ENCODE measurements around the gene BRD3OS. TPM values are rescaled to one million over a fixed set of nuclear protein-coding genes. Genes with fewer than 3 reads are reported as not detected.

The BRD3OS gene
- total RNA-seq, 1 donor from 2014 or later, result 31.6 TPM

DNA sequence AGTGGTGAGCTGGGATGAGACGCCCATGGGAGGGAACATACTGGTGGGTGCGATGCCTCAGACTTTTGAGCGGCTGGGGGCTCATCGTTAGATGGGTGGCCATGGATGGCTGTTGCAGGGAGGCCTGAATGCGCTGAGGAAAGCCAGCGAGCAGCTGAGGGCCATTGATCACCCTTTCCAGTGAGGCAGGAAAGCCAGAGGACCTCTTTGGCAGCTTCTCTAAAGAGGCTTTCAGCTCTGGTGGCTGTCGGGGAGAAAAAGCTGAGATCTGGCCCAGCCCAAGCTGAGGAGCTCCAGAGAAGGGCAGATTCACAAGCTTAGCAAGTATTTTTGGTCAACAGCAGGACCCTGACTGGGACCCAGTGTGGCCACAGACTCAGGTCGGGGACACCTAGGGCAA lies 19.9 kb upstream of the BRD3OS start:
- Mint-ChIP-seq H3K9me3 (ENCODE audit: unreplicated experiment) (peaks cover 6% of the 10 kb centered on the region), H3K36me3 (ENCODE audit: unreplicated experiment) (no peaks in the 10 kb centered on the region), H3K27me3 (ENCODE audit: unreplicated experiment) (peaks cover 10% of the 10 kb centered on the region), H3K4me3 (ENCODE audit: unreplicated experiment) (no peak overlapping the region), H3K4me1 (ENCODE audit: low read depth, unreplicated experiment) (no peaks in the 10 kb centered on the region), H3K27ac (ENCODE audit: unreplicated experiment) (no peak overlapping the region)
- TF ChIP-seq, protein P1, sequence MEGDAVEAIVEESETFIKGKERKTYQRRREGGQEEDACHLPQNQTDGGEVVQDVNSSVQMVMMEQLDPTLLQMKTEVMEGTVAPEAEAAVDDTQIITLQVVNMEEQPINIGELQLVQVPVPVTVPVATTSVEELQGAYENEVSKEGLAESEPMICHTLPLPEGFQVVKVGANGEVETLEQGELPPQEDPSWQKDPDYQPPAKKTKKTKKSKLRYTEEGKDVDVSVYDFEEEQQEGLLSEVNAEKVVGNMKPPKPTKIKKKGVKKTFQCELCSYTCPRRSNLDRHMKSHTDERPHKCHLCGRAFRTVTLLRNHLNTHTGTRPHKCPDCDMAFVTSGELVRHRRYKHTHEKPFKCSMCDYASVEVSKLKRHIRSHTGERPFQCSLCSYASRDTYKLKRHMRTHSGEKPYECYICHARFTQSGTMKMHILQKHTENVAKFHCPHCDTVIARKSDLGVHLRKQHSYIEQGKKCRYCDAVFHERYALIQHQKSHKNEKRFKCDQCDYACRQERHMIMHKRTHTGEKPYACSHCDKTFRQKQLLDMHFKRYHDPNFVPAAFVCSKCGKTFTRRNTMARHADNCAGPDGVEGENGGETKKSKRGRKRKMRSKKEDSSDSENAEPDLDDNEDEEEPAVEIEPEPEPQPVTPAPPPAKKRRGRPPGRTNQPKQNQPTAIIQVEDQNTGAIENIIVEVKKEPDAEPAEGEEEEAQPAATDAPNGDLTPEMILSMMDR (IDR thresholded peaks at IDR 0.05; ENCODE audit: partially characterized antibody, unreplicated experiment), result no peak
- no peak for DNase-seq

DNA sequence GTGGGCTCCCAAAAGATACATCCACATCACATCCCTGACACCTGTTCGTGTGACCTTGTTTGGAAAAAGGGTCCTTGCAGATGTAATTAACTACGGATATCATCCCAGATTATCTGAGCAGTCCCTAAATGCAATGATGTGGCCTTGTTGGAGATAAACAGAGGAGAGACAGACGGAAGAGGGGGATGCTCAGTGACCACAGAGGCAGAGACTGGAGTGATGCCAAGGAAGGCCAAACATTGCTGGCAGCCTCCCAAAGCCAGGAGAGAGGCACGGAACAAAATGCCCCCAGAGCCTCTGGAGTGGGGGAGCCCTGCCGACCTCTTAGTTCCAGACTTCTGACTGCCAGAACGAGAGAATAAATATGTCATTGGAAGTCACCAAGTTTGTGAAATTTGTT lies 18.1 kb upstream of the BRD3OS start:
- TF ChIP-seq, protein P1 (IDR thresholded peaks at IDR 0.05; ENCODE audit: partially characterized antibody, unreplicated experiment), result no peak
- Mint-ChIP-seq H3K9me3 (ENCODE audit: unreplicated experiment) (peaks cover 13% of the 10 kb centered on the region), H3K27ac (ENCODE audit: unreplicated experiment) (no peak overlapping the region), H3K36me3 (ENCODE audit: unreplicated experiment) (no peaks in the 10 kb centered on the region), H3K4me1 (ENCODE audit: low read depth, unreplicated experiment) (no peaks in the 10 kb centered on the region), H3K4me3 (ENCODE audit: unreplicated experiment) (no peak overlapping the region), H3K27me3 (ENCODE audit: unreplicated experiment) (peaks cover 12% of the 10 kb centered on the region)
- DNase-seq, result no peak

DNA sequence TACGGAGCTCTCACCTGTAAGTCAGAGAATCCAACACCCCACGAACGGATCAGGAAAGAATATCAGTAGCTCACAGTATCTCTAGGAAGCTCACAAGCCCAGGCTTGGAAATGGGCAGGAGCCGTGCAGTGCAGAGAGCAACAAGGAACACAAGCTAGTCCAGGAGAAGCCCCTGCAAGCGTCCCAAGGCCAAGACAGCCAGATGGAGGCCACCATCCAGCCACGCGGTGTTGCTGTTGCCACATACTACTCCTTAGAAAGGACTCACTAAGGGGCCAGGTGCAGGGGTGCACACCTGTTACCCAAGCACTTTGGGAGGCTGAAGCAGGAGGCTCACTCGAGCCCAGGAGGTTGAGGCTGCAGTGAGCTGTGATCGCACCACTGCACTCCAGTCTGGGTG lies 17.7 kb upstream of the BRD3OS start:
- H3K36me3 Mint-ChIP-seq (ENCODE audit: unreplicated experiment), result no peaks in the 10 kb centered on the region
- no peaks in the 10 kb centered on the region for H3K4me1 Mint-ChIP-seq (ENCODE audit: low read depth, unreplicated experiment)
- H3K27ac Mint-ChIP-seq (ENCODE audit: unreplicated experiment), result no peak overlapping the region
- peaks cover 12% of the 10 kb centered on the region for H3K9me3 Mint-ChIP-seq (ENCODE audit: unreplicated experiment)
- TF ChIP-seq, protein P1 (IDR thresholded peaks at IDR 0.05; ENCODE audit: partially characterized antibody, unreplicated experiment), result no peak
- H3K4me3 Mint-ChIP-seq (ENCODE audit: unreplicated experiment), result no peak overlapping the region
- DNase-seq, result no peak
- H3K27me3 Mint-ChIP-seq (ENCODE audit: unreplicated experiment), result peaks cover 12% of the 10 kb centered on the region

DNA sequence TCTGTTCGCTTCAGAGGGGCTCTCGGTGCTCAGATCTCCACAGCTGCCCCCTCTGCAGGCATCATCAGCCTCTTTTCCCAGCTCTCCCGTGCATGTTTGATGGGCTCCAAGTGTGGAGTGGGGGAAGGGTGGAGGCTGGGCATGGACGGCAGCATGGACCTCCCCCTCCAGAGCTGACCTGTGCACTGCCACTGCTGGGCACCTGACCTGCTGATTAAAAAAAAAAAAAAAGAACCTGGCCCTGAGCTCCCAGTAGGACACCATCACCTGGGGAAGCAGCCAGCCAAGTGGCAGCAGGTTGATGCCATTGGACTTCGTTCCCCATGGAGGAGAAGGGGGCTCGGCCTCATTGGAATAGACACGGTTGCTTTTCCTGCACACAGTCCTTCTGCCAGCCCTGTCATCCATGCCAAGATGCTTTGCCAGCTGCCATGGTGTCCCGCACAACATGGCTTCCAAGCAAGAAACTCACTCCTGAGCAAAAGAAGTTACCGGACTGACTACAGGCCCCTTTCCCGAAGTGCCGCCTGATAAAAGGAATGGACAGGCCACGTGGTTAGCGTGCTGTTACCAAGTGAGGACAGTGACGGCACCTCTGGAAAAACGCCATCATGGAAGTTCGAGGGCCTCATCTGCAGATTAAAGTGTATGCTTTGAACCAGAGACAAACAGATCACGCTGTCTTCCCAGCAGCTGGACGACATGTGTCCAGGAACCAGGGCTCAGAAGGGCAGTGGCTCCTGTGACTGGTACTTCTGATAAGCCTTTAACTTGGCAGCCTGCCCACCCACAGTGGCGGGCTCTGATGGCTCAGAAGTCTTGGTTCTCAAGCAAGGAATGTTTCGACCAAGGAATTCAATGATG lies 14.7 kb upstream of the BRD3OS start:
- Mint-ChIP-seq H3K9me3 (ENCODE audit: unreplicated experiment) (peaks cover 20% of the 10 kb centered on the region), H3K27ac (ENCODE audit: unreplicated experiment) (no peak overlapping the region), H3K36me3 (ENCODE audit: unreplicated experiment) (peaks cover 4% of the 10 kb centered on the region), H3K4me3 (ENCODE audit: unreplicated experiment) (no peak overlapping the region), H3K27me3 (ENCODE audit: unreplicated experiment) (peaks cover 17% of the 10 kb centered on the region), H3K4me1 (ENCODE audit: low read depth, unreplicated experiment) (no peaks in the 10 kb centered on the region)
- DNase-seq, result no peak
- TF ChIP-seq, protein P1 (IDR thresholded peaks at IDR 0.05; ENCODE audit: partially characterized antibody, unreplicated experiment), result no peak

DNA sequence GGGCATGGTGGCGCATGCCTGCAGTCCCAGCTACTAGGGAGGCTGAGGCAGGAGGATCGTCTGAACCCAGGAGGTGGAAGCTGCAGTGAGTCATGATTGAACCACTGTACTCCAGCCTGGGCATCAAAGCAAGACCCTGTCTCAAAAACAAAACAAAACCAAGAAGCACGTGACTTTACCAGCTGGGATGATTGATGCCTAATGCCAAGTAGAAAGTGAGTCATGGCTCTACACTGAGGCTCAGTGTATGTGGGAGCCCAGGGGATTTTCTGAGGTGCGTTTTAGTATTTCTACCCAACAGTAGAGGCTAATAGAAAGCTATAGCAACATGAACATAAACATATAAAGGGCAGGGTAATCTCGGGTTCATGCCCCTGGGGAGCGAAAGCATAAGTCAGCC lies 13.9 kb upstream of the BRD3OS start:
- no peak for DNase-seq
- no peak overlapping the region for H3K4me3 Mint-ChIP-seq (ENCODE audit: unreplicated experiment)
- peaks cover 17% of the 10 kb centered on the region for H3K27me3 Mint-ChIP-seq (ENCODE audit: unreplicated experiment)
- peaks cover 20% of the 10 kb centered on the region for H3K9me3 Mint-ChIP-seq (ENCODE audit: unreplicated experiment)
- peak overlapping the region; percentile 55 for H3K27ac Mint-ChIP-seq (ENCODE audit: unreplicated experiment)
- TF ChIP-seq, protein P1 (IDR thresholded peaks at IDR 0.05; ENCODE audit: partially characterized antibody, unreplicated experiment), result no peak
- H3K4me1 Mint-ChIP-seq (ENCODE audit: low read depth, unreplicated experiment), result no peaks in the 10 kb centered on the region
- H3K36me3 Mint-ChIP-seq (ENCODE audit: unreplicated experiment), result peaks cover 4% of the 10 kb centered on the region

Data from glutamatergic neuron (in vitro differentiated cells).